Frontal cortex (tissue), 4 donors: ENCODE results near the gene RNF43. TPM values are rescaled to one million over a fixed set of nuclear protein-coding genes. Genes with fewer than 3 reads are reported as not detected.
"Not testable (repeated sequence)": the region's sequence is repeated elsewhere in the genome, so short reads cannot be mapped to it uniquely, and the experiment has no call there.

ENCODE experiments used
- DNase-seq, 2 donors: peaks; one replicate each; pipeline ENCODE4 v3.0.0; 2012; ENCODE audit warnings: low spot score in 2 of 2
- FAIRE-seq: peaks from 2 replicates; lab custom pipeline; 2012; peaks lifted over from hg19 to GRCh38; lab: Jason Lieb, UNC
- total RNA-seq: library from RNA; depleted of rRNA; stranded (reverse); fragments of >200 nt; gene quantifications from one replicate; pipeline ENCODE4 v1.2.3, GENCODE V29; 2014
- donor health status: control.
- donor health status: control.
- donor health status: control.

Gene RNF43
- total RNA-seq, 1 donor from 2014 or later = 0.41 TPM

- FAIRE-seq = no peak
- DNase-seq = no peak
These were observed 5.9 kb downstream of the RNF43 start for GRCh38 chr17:58411408-58411894.

- no peak for FAIRE-seq
- DNase-seq = no peak
These were observed 6.5 kb downstream of the RNF43 start for GRCh38 chr17:58410714-58411407.

GRCh38 chr17:58409432-58409831 lies 7.9 kb downstream of the RNF43 start:
- DNase-seq = no peak
- FAIRE-seq = no peak

- DNase-seq (no peak), FAIRE-seq (no peak)
These were observed 14.0 kb downstream of the RNF43 start for GRCh38 chr17:58403311-58403710.

- no peak for FAIRE-seq
- DNase-seq = no peak
These were observed 14.7 kb downstream of the RNF43 start for GRCh38 chr17:58402679-58403078.

- DNase-seq (no peak), FAIRE-seq (no peak)
These were observed 15.3 kb downstream of the RNF43 start for GRCh38 chr17:58402047-58402446.

- DNase-seq (no peak), FAIRE-seq (no peak)
These were observed 16.0 kb downstream of the RNF43 start for GRCh38 chr17:58401287-58401686.

- DNase-seq = no peak
- no peak for FAIRE-seq
These were observed 16.5 kb downstream of the RNF43 start for GRCh38 chr17:58400826-58401225.

GRCh38 chr17:58399974-58400373 lies 17.4 kb downstream of the RNF43 start:
- no peak for FAIRE-seq
- DNase-seq = no peak

- FAIRE-seq (no peak), DNase-seq (no peak)
These were observed 18.6 kb downstream of the RNF43 start for GRCh38 chr17:58398574-58399266.

- not testable (repeated sequence) for DNase-seq, FAIRE-seq
These were observed 19.9 kb downstream of the RNF43 start for GRCh38 chr17:58397421-58397820.

GRCh38 chr17:58396173-58396572 lies 21.2 kb downstream of the RNF43 start:
- no peak for FAIRE-seq
- no peak for DNase-seq

- DNase-seq = no peak
- no peak for FAIRE-seq
These were observed 22.7 kb downstream of the RNF43 start for GRCh38 chr17:58394534-58395223.

GRCh38 chr17:58391302-58391984 lies 25.9 kb downstream of the RNF43 start:
- DNase-seq = no peak

GRCh38 chr17:58390884-58391283 lies 26.4 kb downstream of the RNF43 start:
- DNase-seq (no peak), FAIRE-seq (no peak)

More at GRCh38 chr17:58391302-58391984, 25.9 kb downstream of the RNF43 start:
- FAIRE-seq = no peak

- DNase-seq = no peak
- no peak for FAIRE-seq
These were observed 28.8 kb downstream of the RNF43 start for GRCh38 chr17:58388302-58389190.

- no peak for FAIRE-seq
- DNase-seq = no peak
These were observed 29.5 kb downstream of the RNF43 start for GRCh38 chr17:58387834-58388233.

GRCh38 chr17:58386708-58387107 lies 30.6 kb downstream of the RNF43 start:
- DNase-seq = no peak
- no peak for FAIRE-seq

- DNase-seq (no peak), FAIRE-seq (no peak)
These were observed 31.9 kb downstream of the RNF43 start for GRCh38 chr17:58385359-58385899.
